ENCODE results near the gene FMO5.
"Not testable (repeated sequence)": the region's sequence is repeated elsewhere in the genome, so short reads cannot be mapped to it uniquely, and the experiment has no call there.

Gene FMO5

GRCh38 chr1:147235822-147236221, 10.7 kb upstream of the FMO5 start:
- Histone ChIP-seq H3K27ac (ENCODE audit: extremely low read depth, low read depth, low read length) (no peak overlapping the region), H3K4me3 (ENCODE audit: low read depth, low read length) (no peak overlapping the region), H3K9me3 (ENCODE audit: control insufficient read depth, insufficient read depth, low read depth, low read length) (no peaks in the 10 kb centered on the region), H3K4me1 (ENCODE audit: control insufficient read depth, insufficient read depth, low read length) (no peaks in the 10 kb centered on the region), H3K36me3 (ENCODE audit: control insufficient read depth in 2 of 2, insufficient read depth in 1 of 2, low read length in 2 of 2) (no peaks in the 10 kb centered on the region)
- ChIA-PET CTCF (no interaction called here), POLR2A (no interaction called here)
- no peak for TF ChIP-seq PRDM1 (tag by site-specific recombination; IDR thresholded peaks at IDR 0.05)
- TF ChIP-seq, protein P1, sequence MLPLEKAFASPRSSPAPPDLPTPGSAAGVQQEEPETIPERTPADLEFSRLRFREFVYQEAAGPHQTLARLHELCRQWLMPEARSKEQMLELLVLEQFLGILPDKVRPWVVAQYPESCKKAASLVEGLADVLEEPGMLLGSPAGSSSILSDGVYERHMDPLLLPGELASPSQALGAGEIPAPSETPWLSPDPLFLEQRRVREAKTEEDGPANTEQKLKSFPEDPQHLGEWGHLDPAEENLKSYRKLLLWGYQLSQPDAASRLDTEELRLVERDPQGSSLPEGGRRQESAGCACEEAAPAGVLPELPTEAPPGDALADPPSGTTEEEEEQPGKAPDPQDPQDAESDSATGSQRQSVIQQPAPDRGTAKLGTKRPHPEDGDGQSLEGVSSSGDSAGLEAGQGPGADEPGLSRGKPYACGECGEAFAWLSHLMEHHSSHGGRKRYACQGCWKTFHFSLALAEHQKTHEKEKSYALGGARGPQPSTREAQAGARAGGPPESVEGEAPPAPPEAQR (tag by site-specific recombination; IDR thresholded peaks at IDR 0.05): no peak
- TF ChIP-seq ZNF155 (tag by site-specific recombination; IDR thresholded peaks at IDR 0.05): no peak

DNA sequence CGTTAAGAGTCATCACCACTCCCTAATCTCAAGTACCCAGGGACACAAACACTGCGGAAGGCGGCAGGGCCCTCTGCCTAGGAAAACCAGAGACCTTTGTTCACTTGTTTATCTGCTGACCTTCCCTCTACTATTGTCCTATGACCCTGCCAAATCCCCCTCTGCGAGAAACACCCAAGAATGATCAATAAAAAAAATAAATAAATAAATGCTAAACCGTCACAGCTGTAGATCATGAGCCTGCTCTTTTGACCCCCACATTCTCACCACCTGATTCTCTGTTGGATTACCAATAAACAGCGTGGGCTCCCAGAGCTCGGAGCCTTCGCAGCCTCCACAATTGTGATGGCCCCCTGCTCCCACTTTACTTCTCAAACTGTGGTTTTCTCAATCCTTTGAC, 8.8 kb upstream of the FMO5 start:
- H3K9me3 ChIP-seq (ENCODE audit: control insufficient read depth, insufficient read depth, low read depth, low read length); H3K4me3 ChIP-seq (ENCODE audit: low read depth, low read length); POLR2A ChIA-PET; H3K36me3 ChIP-seq (ENCODE audit: control insufficient read depth in 2 of 2, insufficient read depth in 1 of 2, low read length in 2 of 2); H3K4me1 ChIP-seq (ENCODE audit: control insufficient read depth, insufficient read depth, low read length); CTCF ChIA-PET; H3K27ac ChIP-seq (ENCODE audit: extremely low read depth, low read depth, low read length): not testable (repeated sequence)

- CTCF ChIA-PET: interaction anchor here (0.7 kb wide), 1 partner anchor 15 kb away, joined by 3 read pairs; no protein-coding TSS in a partner anchor
- H3K4me1 ChIP-seq (ENCODE audit: control insufficient read depth, insufficient read depth, low read length); H3K27ac ChIP-seq (ENCODE audit: extremely low read depth, low read depth, low read length); H3K9me3 ChIP-seq (ENCODE audit: control insufficient read depth, insufficient read depth, low read depth, low read length); POLR2A ChIA-PET; H3K4me3 ChIP-seq (ENCODE audit: low read depth, low read length); H3K36me3 ChIP-seq (ENCODE audit: control insufficient read depth in 2 of 2, insufficient read depth in 1 of 2, low read length in 2 of 2): not testable (repeated sequence)
Observed at GRCh38 chr1:147231032-147231431, 5.9 kb upstream of the FMO5 start.

DNA sequence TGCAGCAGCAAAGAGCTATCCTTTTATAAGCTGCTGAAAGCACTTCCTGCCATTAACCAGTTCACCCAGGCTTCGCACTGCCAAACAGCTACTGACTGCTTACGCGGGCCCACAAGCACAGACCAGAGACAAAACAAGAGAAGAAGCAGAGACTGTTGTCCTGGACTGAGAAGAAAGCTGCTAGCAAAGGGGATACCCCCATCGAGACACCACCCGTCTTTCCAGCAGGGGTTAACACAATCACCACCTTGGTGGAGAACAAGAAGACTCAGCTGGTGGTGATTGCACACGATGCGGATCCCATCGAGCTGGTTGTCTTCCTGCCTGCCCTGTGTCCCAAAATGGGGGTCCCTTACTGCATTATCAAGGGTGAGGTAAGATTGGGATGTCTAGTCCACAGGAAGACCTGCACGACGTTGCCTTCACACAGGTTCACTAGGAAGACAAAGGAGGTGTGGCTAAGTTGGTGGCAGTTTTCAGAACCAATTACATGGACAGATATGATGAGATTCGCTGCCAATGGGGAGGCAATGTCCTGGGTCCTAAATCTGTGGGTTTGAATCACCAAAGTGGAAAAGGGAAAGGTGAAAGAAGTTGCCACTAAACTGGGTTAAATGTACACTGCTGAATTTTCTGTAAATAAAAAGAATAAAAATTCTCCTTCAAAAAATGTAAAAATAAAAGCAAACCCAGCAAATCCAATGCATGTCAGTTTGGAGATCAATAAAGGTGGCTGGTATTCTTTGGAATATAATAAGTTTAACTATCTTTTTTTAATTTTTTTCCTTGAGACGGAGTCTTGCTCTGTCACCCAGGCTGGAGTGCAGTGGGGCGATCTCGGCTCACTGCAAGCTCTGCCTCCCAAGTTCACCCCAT, 1.2 kb downstream of the FMO5 start:
- POLR2A ChIA-PET: no interaction called here
- H3K4me3 ChIP-seq (ENCODE audit: low read depth, low read length): no peak overlapping the region

More for the DNA sequence above, 1.2 kb downstream of the FMO5 start:
- CTCF ChIA-PET: interaction anchor here (0.6 to 2.5 kb wide), 4 partner anchors 19 to 143 kb away, joined by 3 to 11 read pairs (median 3); partner anchors contain the start of gene CHD1L
- Histone ChIP-seq H3K4me1 (ENCODE audit: control insufficient read depth, insufficient read depth, low read length) (no peaks in the 10 kb centered on the region), H3K27ac (ENCODE audit: extremely low read depth, low read depth, low read length) (no peak overlapping the region), H3K9me3 (ENCODE audit: control insufficient read depth, insufficient read depth, low read depth, low read length) (no peaks in the 10 kb centered on the region), H3K36me3 (ENCODE audit: control insufficient read depth in 2 of 2, insufficient read depth in 1 of 2, low read length in 2 of 2) (no peaks in the 10 kb centered on the region)
- TF ChIP-seq ZNF555 (tag by site-specific recombination; conservative IDR thresholded peaks at IDR 0.05) (no peak), ZBTB1 (tag by site-specific recombination; IDR thresholded peaks at IDR 0.05) (no peak), ZNF548 (tag by site-specific recombination; IDR thresholded peaks at IDR 0.05) (no peak), ZNF426 (tag by site-specific recombination; IDR thresholded peaks at IDR 0.05) (no peak), ZNF335 (tag by site-specific recombination; conservative IDR thresholded peaks at IDR 0.05) (no peak), PBX3 (CRISPR knock-in tag; IDR thresholded peaks at IDR 0.05) (no peak), ZBTB20 (tag by site-specific recombination; IDR thresholded peaks at IDR 0.05) (no peak), SP7 (tag by site-specific recombination; IDR thresholded peaks at IDR 0.05) (no peak), ZNF223 (tag by site-specific recombination; IDR thresholded peaks at IDR 0.05) (no peak), ZNF76 (tag by site-specific recombination; IDR thresholded peaks at IDR 0.05; ENCODE audit: borderline replicate concordance, low read depth) (no peak), ZNF112 (tag by site-specific recombination; IDR thresholded peaks at IDR 0.05) (no peak), ZNF366 (tag by site-specific recombination; conservative IDR thresholded peaks at IDR 0.05) (no peak), ZNF561 (tag by site-specific recombination; IDR thresholded peaks at IDR 0.05; ENCODE audit: borderline replicate concordance) (no peak), GLI2 (tag by site-specific recombination; IDR thresholded peaks at IDR 0.05; ENCODE audit: borderline replicate concordance, low read depth) (no peak), SETDB1 (IDR thresholded peaks at IDR 0.05; ENCODE audit: insufficient read length, low read length) (no peak)
- TF ChIP-seq, protein P2, sequence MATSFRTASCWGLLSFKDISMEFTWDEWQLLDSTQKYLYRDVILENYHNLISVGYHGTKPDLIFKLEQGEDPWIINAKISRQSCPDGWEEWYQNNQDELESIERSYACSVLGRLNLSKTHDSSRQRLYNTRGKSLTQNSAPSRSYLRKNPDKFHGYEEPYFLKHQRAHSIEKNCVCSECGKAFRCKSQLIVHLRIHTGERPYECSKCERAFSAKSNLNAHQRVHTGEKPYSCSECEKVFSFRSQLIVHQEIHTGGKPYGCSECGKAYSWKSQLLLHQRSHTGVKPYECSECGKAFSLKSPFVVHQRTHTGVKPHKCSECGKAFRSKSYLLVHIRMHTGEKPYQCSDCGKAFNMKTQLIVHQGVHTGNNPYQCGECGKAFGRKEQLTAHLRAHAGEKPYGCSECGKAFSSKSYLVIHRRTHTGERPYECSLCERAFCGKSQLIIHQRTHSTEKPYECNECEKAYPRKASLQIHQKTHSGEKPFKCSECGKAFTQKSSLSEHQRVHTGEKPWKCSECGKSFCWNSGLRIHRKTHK (tag by site-specific recombination; IDR thresholded peaks at IDR 0.05): no peak
